CD14-positive monocyte (primary cell): Measurements from ENCODE around the gene CNIH2. TPM values are rescaled to one million over a fixed set of nuclear protein-coding genes. Genes with fewer than 3 reads are reported as not detected.
A peak's percentile ranks its signal among the peaks of the same experiment; 100 is the strongest.

Experiments used
- DNase-seq, 3 donors: peaks; one replicate each; pipeline ENCODE4 v3.0.0-alpha.2; 2011 to 2022
- H2AFZ ChIP-seq: 2 replicates; pipeline ENCODE4 v1.6.0; 2012; ENCODE audit warnings: mild to moderate bottlenecking, low read depth, low read length, inconsistent platforms; ENCODE audit not compliant: insufficient read depth, poor library complexity, severe bottlenecking
- H3K27ac ChIP-seq, 2 donors: 1 replicate in 1 of 2; 2 replicates in 1 of 2; pipeline ENCODE4 v1.5.1; 2012 to 2013; ENCODE audit warnings: low read length in 2 of 2, control low read depth in 1 of 2, inconsistent platforms in 1 of 2, low read depth in 1 of 2, mild to moderate bottlenecking in 1 of 2
- H3K27me3 ChIP-seq, 2 donors: one replicate each; pipeline versions ENCODE4 v1.6.0 to v1.6.1; 2011 to 2013; ENCODE audit warnings: low read length in 2 of 2; ENCODE audit not compliant: control insufficient read depth in 2 of 2, insufficient read depth in 2 of 2
- H3K36me3 ChIP-seq, 2 donors: replicated peaks in 1 of 2; 1 replicate in 1 of 2; 2 replicates in 1 of 2; pipeline versions ENCODE4 v1.5.1 to v1.6.1; 2012 to 2013; ENCODE audit warnings: low read length in 2 of 2, control low read depth in 1 of 2, inconsistent platforms in 1 of 2, mild to moderate bottlenecking in 1 of 2; ENCODE audit not compliant: insufficient read depth in 2 of 2, control insufficient read depth in 1 of 2
- H3K4me1 ChIP-seq, 2 donors: 1 replicate in 1 of 2; 2 replicates in 1 of 2; pipeline versions ENCODE4 v1.5.1 to v1.6.1; 2012 to 2013; ENCODE audit warnings: low read length in 2 of 2, control low read depth in 1 of 2, inconsistent platforms in 1 of 2, mild to moderate bottlenecking in 1 of 2, moderate library complexity in 1 of 2; ENCODE audit not compliant: insufficient read depth in 2 of 2, control insufficient read depth in 1 of 2
- H3K4me2 ChIP-seq: replicated peaks from 2 replicates; pipeline ENCODE3; 2012; ENCODE audit warnings: low read length, moderate library complexity, mild to moderate bottlenecking; ENCODE audit not compliant: poor library complexity, severe bottlenecking; ENCODE audit errors: extremely low read depth
- H3K4me3 ChIP-seq, 3 experiments: fragments of 200-600 bp in 1 of 3; sonication (generic) in 1 of 3; replicated peaks in 1 of 3; 1 replicate in 2 of 3; 2 replicates in 1 of 3; pipeline ENCODE4 v1.5.1; 2011 to 2013; ENCODE audit warnings: low read length in 3 of 3, mild to moderate bottlenecking in 3 of 3, control low read depth in 2 of 3, low read depth in 2 of 3, inconsistent platforms in 1 of 3, moderate library complexity in 1 of 3
- H3K79me2 ChIP-seq: 2 replicates; pipeline ENCODE4 v1.6.0; 2012; ENCODE audit warnings: mild to moderate bottlenecking, control low read depth, inconsistent platforms, low read length, moderate library complexity; ENCODE audit not compliant: insufficient read depth
- H3K9ac ChIP-seq: 2 replicates; pipeline ENCODE4 v1.6.0; 2017; ENCODE audit warnings: low read length, mild to moderate bottlenecking; ENCODE audit not compliant: insufficient read depth, poor library complexity, severe bottlenecking
- H3K9me3 ChIP-seq, 2 donors: replicated peaks in 1 of 2; 1 replicate in 1 of 2; 2 replicates in 1 of 2; pipeline versions ENCODE4 v1.5.1 to v1.6.1; 2012 to 2013; ENCODE audit warnings: low read length in 2 of 2, control low read depth in 1 of 2; ENCODE audit not compliant: control insufficient read depth in 1 of 2, insufficient read depth in 1 of 2
- H4K20me1 ChIP-seq: 2 replicates; pipeline ENCODE4 v1.6.0; 2012; ENCODE audit warnings: mild to moderate bottlenecking, low read length, control low read depth, moderate library complexity; ENCODE audit not compliant: insufficient read depth
- H3K27ac Mint-ChIP-seq, 7 donors: one replicate each; pipeline ENCODE4 v1.8.0; 2020; ENCODE audit warnings: mild to moderate bottlenecking in 7 of 7, mixed read lengths in 7 of 7, moderate library complexity in 6 of 7, inconsistent platforms in 2 of 7
- H3K27me3 Mint-ChIP-seq, 3 donors: one replicate each; pipeline ENCODE4 v1.8.0; 2021 to 2022; ENCODE audit warnings: low read depth in 3 of 3, mild to moderate bottlenecking in 3 of 3, mixed read lengths in 3 of 3, moderate library complexity in 3 of 3, inconsistent platforms in 1 of 3
- H3K36me3 Mint-ChIP-seq, 2 donors: one replicate each; pipeline ENCODE4 v1.8.0; 2020; ENCODE audit warnings: mixed read lengths in 2 of 2, inconsistent platforms in 1 of 2, mild to moderate bottlenecking in 1 of 2
- H3K4me1 Mint-ChIP-seq: one replicate; pipeline ENCODE4 v1.8.0; 2020; ENCODE audit warnings: mild to moderate bottlenecking, mixed read lengths
- H3K4me3 Mint-ChIP-seq, 2 donors: one replicate each; pipeline ENCODE4 v1.8.0; 2020; ENCODE audit warnings: mild to moderate bottlenecking in 2 of 2, mixed read lengths in 2 of 2, moderate library complexity in 1 of 2
- H3K9me3 Mint-ChIP-seq, 7 donors: one replicate each; pipeline ENCODE4 v1.8.0; 2020 to 2022; ENCODE audit warnings: mixed read lengths in 7 of 7, mild to moderate bottlenecking in 6 of 7, moderate library complexity in 6 of 7, inconsistent platforms in 2 of 7
- CTCF ChIP-seq: fragments of 200-600 bp; IDR thresholded peaks from one replicate; pipeline ENCODE4 v1.8.0; 2022; ENCODE audit warnings: antibody characterized with exemption, mild to moderate bottlenecking
- WGBS: methylation state at CpG from one replicate; pipeline ENCODE4 v1.1.5; 2013; ENCODE audit warnings: missing lambda C conversion rate; ENCODE audit not compliant: insufficient coverage; 5-methylcytosine and 5-hydroxymethylcytosine counted together
- intact Hi-C, 2 donors: fragments of 100-400 bp; cut with micrococcal nuclease; formaldehyde crosslinking; loops; one replicate each; pipeline versions ENCODE4 v1.15.0 to v1.15.1; 2023
- polyA plus RNA-seq, 3 donors: library from polyadenylated mRNA; depleted of rRNA in 1 of 3; unstranded in 2 of 3; stranded (reverse) in 1 of 3; fragments of 300-500 nt in 2 of 3; fragments of >200 nt in 1 of 3; fragmentation: Illumina TruSeq in 2 of 3; gene quantifications; 1 replicate in 2 of 3; 2 replicates in 1 of 3; pipeline ENCODE4 v1.2.3, GENCODE V29; 2012 to 2021

The CNIH2 gene
- polyA plus RNA-seq, 3 donors = 1.2 TPM; not detected in 2

- Histone ChIP-seq H3K36me3 (peaks cover 3 to 14% of the 10 kb centered on the region in 2 donors), H3K27ac (no peak overlapping the region), H3K9ac (no peak overlapping the region), H3K4me3 (peak overlapping the region in 1 of 3 experiments; percentile 84), H3K27me3 (peaks cover 23 to 26% of the 10 kb centered on the region in 2 donors), H3K79me2 (no peaks in the 10 kb centered on the region), H2AFZ (no peak overlapping the region), H4K20me1 (peaks cover 19% of the 10 kb centered on the region), H3K4me1 (peaks cover 40 to 50% of the 10 kb centered on the region in 2 donors), H3K9me3 (peaks cover 0 to 6% of the 10 kb centered on the region in 2 donors), H3K4me2 (peak overlapping the region; percentile 95)
- peaks cover 38% of the 10 kb centered on the region for H3K4me1 Mint-ChIP-seq
- peaks cover 9 to 17% of the 10 kb centered on the region in 2 donors for H3K36me3 Mint-ChIP-seq
- WGBS = 16% methylated on average over 7 of the region's 10 CpGs
- peaks cover 18 to 27% (median 25%) of the 10 kb centered on the region in 3 donors for H3K27me3 Mint-ChIP-seq
- H3K4me3 Mint-ChIP-seq = peak overlapping the region; percentile 50 to 86
- peaks cover 0 to 4% (median under 1%) of the 10 kb centered on the region in 7 donors for H3K9me3 Mint-ChIP-seq
- DNase-seq = peak in 2 of 3 donors; percentile 27 to 49
- H3K27ac Mint-ChIP-seq = peak overlapping the region in 5 of 7 donors; percentile 20 to 80 (median 63)
- intact Hi-C loops = no loop called here
- TF ChIP-seq CTCF = no peak
Observed at GRCh38 chr11:66287211-66287888, 9.4 kb downstream of the CNIH2 start.

DNA sequence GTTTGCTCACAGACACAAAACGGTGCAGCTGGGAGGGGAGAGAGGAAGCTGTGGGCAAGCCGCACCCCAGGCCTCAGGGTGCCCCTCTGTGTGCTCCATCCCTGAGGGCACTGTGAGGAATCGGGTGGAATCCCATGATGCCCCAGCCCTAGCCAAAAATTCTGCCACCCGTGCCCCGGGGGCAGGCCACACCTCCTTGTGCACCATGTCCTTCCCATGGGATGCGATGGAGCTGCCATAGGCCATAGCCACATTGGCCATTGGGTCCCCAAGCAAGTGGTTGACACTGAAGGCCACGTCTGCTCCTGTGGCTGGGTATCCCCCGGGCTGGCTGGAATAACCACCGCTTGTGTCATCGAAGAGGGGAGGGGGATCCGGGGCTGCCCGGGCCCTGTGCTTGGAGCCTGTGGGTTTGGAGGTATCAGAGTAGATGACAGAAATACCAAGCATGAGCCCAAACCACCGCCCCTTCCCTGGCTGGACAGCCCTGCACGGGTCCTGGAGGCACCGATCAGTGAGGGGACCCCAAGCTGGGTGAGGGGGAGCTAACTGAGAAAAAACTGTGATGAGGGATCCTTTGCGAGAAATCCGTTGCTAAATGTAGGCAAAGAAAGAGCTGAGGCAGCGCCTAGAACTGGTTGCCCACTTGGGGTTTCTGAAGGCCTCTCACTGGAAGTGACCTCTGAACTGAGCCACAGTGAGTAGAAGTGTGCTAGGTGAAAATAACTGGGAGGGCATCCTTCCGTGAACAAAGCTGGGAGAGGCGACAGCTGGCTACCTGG lies 10.1 kb downstream of the CNIH2 start:
- TF ChIP-seq CTCF = no peak
- no peaks in the 10 kb centered on the region for H3K79me2 ChIP-seq
- Mint-ChIP-seq H3K27ac (peak overlapping the region; percentile 82 to 90 (median 84)), H3K27me3 (peaks cover 25 to 34% (median 32%) of the 10 kb centered on the region in 3 donors), H3K4me1 (peaks cover 37% of the 10 kb centered on the region), H3K4me3 (peak overlapping the region; percentile 86 to 94), H3K9me3 (peaks cover 0 to 6% (median 4%) of the 10 kb centered on the region in 7 donors), H3K36me3 (peaks cover 9 to 20% of the 10 kb centered on the region in 2 donors)
- intact Hi-C loops = loop anchor here in 1 of 2 donors (2.0 kb wide), 1 partner anchor 19 kb away; the partner anchor contains the start of gene RAB1B
- H2AFZ ChIP-seq = peak overlapping the region; percentile 84
- H3K36me3 ChIP-seq = peaks cover 3 to 14% of the 10 kb centered on the region in 2 donors
- peaks cover 24 to 33% of the 10 kb centered on the region in 2 donors for H3K27me3 ChIP-seq
- H3K9ac ChIP-seq = peak overlapping the region; percentile 75
- H4K20me1 ChIP-seq = peaks cover 13% of the 10 kb centered on the region
- peaks cover 0 to 11% of the 10 kb centered on the region in 2 donors for H3K9me3 ChIP-seq
- no peak for DNase-seq
- H3K4me1 ChIP-seq = peaks cover 37 to 44% of the 10 kb centered on the region in 2 donors
- peak overlapping the region; percentile 95 for H3K4me2 ChIP-seq
- WGBS = 40% methylated on average over 17 of the region's 20 CpGs
- H3K4me3 ChIP-seq = peak overlapping the region; percentile 77 to 84 (median 81)
- H3K27ac ChIP-seq = peak overlapping the region; percentile 37 to 74
